Liver (tissue), 9 donors: Measurements from ENCODE around the gene ACSS1. TPM values are rescaled to one million over a fixed set of nuclear protein-coding genes. Genes with fewer than 3 reads are reported as not detected.

ENCODE experiments used
- DNase-seq: peaks from one replicate; pipeline ENCODE4 v3.0.0-alpha.2; 2017; ENCODE audit warnings: low spot score
- H3K27ac ChIP-seq, 2 donors: one replicate each; pipeline ENCODE4 v1.7.0; 2013; ENCODE audit warnings: inconsistent platforms in 2 of 2, low read length in 2 of 2, control low read depth in 1 of 2, low read depth in 1 of 2, mild to moderate bottlenecking in 1 of 2
- H3K27me3 ChIP-seq, 4 donors: one replicate each; pipeline versions ENCODE4 v1.6.1 to v1.7.0; 2013; ENCODE audit warnings: low read length in 3 of 4, inconsistent platforms in 1 of 4, mild to moderate bottlenecking in 1 of 4, moderate library complexity in 1 of 4; ENCODE audit not compliant: control insufficient read depth in 4 of 4, insufficient read depth in 4 of 4
- H3K36me3 ChIP-seq, 4 donors: one replicate each; pipeline versions ENCODE4 v1.6.1 to v1.7.0; 2013; ENCODE audit warnings: low read length in 3 of 4, mild to moderate bottlenecking in 3 of 4, low read depth in 1 of 4, moderate library complexity in 1 of 4; ENCODE audit not compliant: control insufficient read depth in 4 of 4, insufficient read depth in 3 of 4
- H3K4me1 ChIP-seq, 4 donors: one replicate each; pipeline versions ENCODE4 v1.6.1 to v1.7.0; 2013; ENCODE audit warnings: low read length in 3 of 4, mild to moderate bottlenecking in 3 of 4, moderate library complexity in 1 of 4; ENCODE audit not compliant: control insufficient read depth in 4 of 4, insufficient read depth in 4 of 4
- H3K4me3 ChIP-seq, 3 donors: one replicate each; pipeline versions ENCODE4 v1.6.1 to v1.7.0; 2013; ENCODE audit warnings: low read length in 3 of 3, control low read depth in 1 of 3, low read depth in 1 of 3, mild to moderate bottlenecking in 1 of 3
- H3K9ac ChIP-seq, 2 donors: one replicate each; pipeline ENCODE4 v1.7.0; 2013; ENCODE audit warnings: low read length in 2 of 2, mild to moderate bottlenecking in 2 of 2, moderate library complexity in 2 of 2, control low read depth in 1 of 2, low read depth in 1 of 2
- H3K9me3 ChIP-seq, 4 donors: one replicate each; pipeline versions ENCODE4 v1.6.1 to v1.7.0; 2013; ENCODE audit warnings: low read length in 3 of 4; ENCODE audit not compliant: control insufficient read depth in 4 of 4
- EGR1 ChIP-seq, 2 donors: IDR thresholded peaks; 2 replicates each; pipeline ENCODE4 v1.6.1; 2016 to 2018; ENCODE audit warnings: antibody characterized with exemption in 2 of 2, low read depth in 2 of 2
- FOXA1 ChIP-seq: IDR thresholded peaks from 2 replicates; pipeline ENCODE4 v1.6.1; 2016; ENCODE audit warnings: antibody characterized with exemption
- FOXA2 ChIP-seq: IDR thresholded peaks from 2 replicates; pipeline ENCODE4 v1.6.1; 2016; ENCODE audit warnings: antibody characterized with exemption
- GABPA ChIP-seq, 2 donors: IDR thresholded peaks in 1 of 2; conservative IDR thresholded peaks in 1 of 2; 2 replicates each; pipeline ENCODE4 v1.6.1; 2016; ENCODE audit warnings: antibody characterized with exemption in 2 of 2, mild to moderate bottlenecking in 1 of 2, moderate library complexity in 1 of 2
- HNF4A ChIP-seq, 2 donors: conservative IDR thresholded peaks; 2 replicates each; pipeline ENCODE4 v1.6.1; 2016; ENCODE audit warnings: antibody characterized with exemption in 2 of 2, mild to moderate bottlenecking in 2 of 2
- JUND ChIP-seq, 2 donors: IDR thresholded peaks; 2 replicates each; pipeline ENCODE4 v1.6.1; 2016; ENCODE audit warnings: antibody characterized with exemption in 2 of 2
- NR2F2 ChIP-seq: IDR thresholded peaks from 2 replicates; pipeline ENCODE4 v1.6.1; 2016; ENCODE audit warnings: antibody characterized with exemption
- RAD21 ChIP-seq, 2 donors: IDR thresholded peaks; 2 replicates each; pipeline ENCODE4 v1.6.1; 2016; ENCODE audit warnings: antibody characterized with exemption in 2 of 2, mild to moderate bottlenecking in 2 of 2
- RXRA ChIP-seq, 2 donors: IDR thresholded peaks; 2 replicates each; pipeline ENCODE4 v1.6.1; 2017 to 2018; ENCODE audit warnings: antibody characterized with exemption in 2 of 2, mild to moderate bottlenecking in 1 of 2
- TAF1 ChIP-seq: conservative IDR thresholded peaks from 2 replicates; pipeline ENCODE4 v1.6.1; 2016; ENCODE audit warnings: antibody characterized with exemption, mild to moderate bottlenecking
- YY1 ChIP-seq: IDR thresholded peaks from 2 replicates; pipeline ENCODE4 v1.6.1; 2016; ENCODE audit warnings: antibody characterized with exemption, mild to moderate bottlenecking
- WGBS: extraction: QIAGEN DNeasy Blood & Tissue Kit; methylation state at CpG from one replicate; pipeline ENCODE4 v1.1.7; 2013; 5-methylcytosine and 5-hydroxymethylcytosine counted together
- polyA plus RNA-seq, 2 donors: library from polyadenylated mRNA; stranded (reverse) in 1 of 2; unstranded in 1 of 2; fragments of 200-250 nt in 1 of 2; fragments of >200 nt in 1 of 2; fragmentation: Nextera tagmentation in 1 of 2; extraction: Ambion mirVana in 1 of 2; gene quantifications; one replicate each; pipeline versions ENCODE4 v1.2.1 to v1.2.3, GENCODE V29; 2013 to 2015
- total RNA-seq, 2 donors: library from RNA; depleted of rRNA; stranded (reverse); fragments of >200 nt; gene quantifications; one replicate each; pipeline ENCODE4 v1.2.3, GENCODE V29; 2014
- TF ChIP-seq, protein P1 (sequence below): IDR thresholded peaks from 2 replicates; pipeline ENCODE4 v1.6.1; 2016; ENCODE audit warnings: antibody characterized with exemption
- TF ChIP-seq, protein P2 (sequence below): fragments of 150-350 bp; IDR thresholded peaks from 2 replicates; pipeline ENCODE4 v1.5.1; 2017; ENCODE audit warnings: improper control_type of control experiment, low read depth, low read length; ENCODE audit not compliant: missing input control
- TF ChIP-seq, protein P3 (sequence below): IDR thresholded peaks from 2 replicates; pipeline ENCODE4 v1.6.1; 2016; ENCODE audit warnings: antibody characterized with exemption
- TF ChIP-seq, protein P4 (sequence below): IDR thresholded peaks from 2 replicates; pipeline ENCODE4 v1.6.1; 2016; ENCODE audit warnings: antibody characterized with exemption
- donor health status: healthy.
- donor health status: healthy.
- donor health status: healthy.
- donor health status: healthy.
- donor health status: healthy.

Gene ACSS1
- total and polyA plus RNA-seq, 4 donors: 5.3 to 87.5 (median 22.1) TPM

DNA sequence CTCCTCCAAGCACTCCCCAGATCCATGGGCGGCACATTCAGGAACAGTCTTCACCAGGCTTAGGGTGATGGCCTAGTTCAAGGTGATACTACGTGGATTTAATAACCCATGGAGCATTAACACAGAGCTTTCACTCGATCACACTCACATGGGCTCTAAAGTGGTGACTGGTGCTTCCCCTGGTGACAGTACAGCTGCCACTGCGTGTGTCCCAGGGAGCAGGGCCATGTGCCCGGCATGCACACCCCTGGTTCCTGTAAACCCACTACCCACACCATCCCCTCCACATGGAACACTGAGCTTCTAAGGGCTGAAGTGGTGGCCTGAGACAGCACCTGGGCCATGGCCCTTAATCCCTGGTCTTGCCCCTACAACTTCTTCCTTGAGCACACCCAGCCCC lies 37.6 kb downstream of the ACSS1 start:
- Histone ChIP-seq H3K9ac (no peak overlapping the region), H3K4me1 (peaks cover 0 to 8% (median 2%) of the 10 kb centered on the region in 4 donors), H3K36me3 (no peaks in the 10 kb centered on the region), H3K27me3 (no peaks in the 10 kb centered on the region), H3K27ac (no peak overlapping the region), H3K9me3 (no peaks in the 10 kb centered on the region), H3K4me3 (no peak overlapping the region)
- no peak for DNase-seq
- 97% methylated on average over 5 of the region's 5 CpGs for WGBS
- no peak for TF ChIP-seq YY1
- TF ChIP-seq RAD21 (IDR thresholded peaks at IDR 0.05): no peak
- TF ChIP-seq HNF4A (conservative IDR thresholded peaks at IDR 0.05): no peak
- TF ChIP-seq, protein P1, sequence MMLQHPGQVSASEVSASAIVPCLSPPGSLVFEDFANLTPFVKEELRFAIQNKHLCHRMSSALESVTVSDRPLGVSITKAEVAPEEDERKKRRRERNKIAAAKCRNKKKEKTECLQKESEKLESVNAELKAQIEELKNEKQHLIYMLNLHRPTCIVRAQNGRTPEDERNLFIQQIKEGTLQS: no peak
- no peak for TF ChIP-seq TAF1
- TF ChIP-seq, protein P2, sequence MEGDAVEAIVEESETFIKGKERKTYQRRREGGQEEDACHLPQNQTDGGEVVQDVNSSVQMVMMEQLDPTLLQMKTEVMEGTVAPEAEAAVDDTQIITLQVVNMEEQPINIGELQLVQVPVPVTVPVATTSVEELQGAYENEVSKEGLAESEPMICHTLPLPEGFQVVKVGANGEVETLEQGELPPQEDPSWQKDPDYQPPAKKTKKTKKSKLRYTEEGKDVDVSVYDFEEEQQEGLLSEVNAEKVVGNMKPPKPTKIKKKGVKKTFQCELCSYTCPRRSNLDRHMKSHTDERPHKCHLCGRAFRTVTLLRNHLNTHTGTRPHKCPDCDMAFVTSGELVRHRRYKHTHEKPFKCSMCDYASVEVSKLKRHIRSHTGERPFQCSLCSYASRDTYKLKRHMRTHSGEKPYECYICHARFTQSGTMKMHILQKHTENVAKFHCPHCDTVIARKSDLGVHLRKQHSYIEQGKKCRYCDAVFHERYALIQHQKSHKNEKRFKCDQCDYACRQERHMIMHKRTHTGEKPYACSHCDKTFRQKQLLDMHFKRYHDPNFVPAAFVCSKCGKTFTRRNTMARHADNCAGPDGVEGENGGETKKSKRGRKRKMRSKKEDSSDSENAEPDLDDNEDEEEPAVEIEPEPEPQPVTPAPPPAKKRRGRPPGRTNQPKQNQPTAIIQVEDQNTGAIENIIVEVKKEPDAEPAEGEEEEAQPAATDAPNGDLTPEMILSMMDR: no peak
- no peak for TF ChIP-seq NR2F2
- TF ChIP-seq, protein P3, sequence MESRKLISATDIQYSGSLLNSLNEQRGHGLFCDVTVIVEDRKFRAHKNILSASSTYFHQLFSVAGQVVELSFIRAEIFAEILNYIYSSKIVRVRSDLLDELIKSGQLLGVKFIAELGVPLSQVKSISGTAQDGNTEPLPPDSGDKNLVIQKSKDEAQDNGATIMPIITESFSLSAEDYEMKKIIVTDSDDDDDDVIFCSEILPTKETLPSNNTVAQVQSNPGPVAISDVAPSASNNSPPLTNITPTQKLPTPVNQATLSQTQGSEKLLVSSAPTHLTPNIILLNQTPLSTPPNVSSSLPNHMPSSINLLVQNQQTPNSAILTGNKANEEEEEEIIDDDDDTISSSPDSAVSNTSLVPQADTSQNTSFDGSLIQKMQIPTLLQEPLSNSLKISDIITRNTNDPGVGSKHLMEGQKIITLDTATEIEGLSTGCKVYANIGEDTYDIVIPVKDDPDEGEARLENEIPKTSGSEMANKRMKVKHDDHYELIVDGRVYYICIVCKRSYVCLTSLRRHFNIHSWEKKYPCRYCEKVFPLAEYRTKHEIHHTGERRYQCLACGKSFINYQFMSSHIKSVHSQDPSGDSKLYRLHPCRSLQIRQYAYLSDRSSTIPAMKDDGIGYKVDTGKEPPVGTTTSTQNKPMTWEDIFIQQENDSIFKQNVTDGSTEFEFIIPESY: no peak
- no peak for TF ChIP-seq GABPA (IDR thresholded peaks at IDR 0.05 in 1 of 2, conservative IDR thresholded peaks at IDR 0.05 in 1 of 2)
- no peak for TF ChIP-seq JUND (IDR thresholded peaks at IDR 0.05)
- no peak for TF ChIP-seq RXRA (IDR thresholded peaks at IDR 0.05)
- TF ChIP-seq EGR1 (IDR thresholded peaks at IDR 0.05; ENCODE audit: low read depth in 2 of 2): no peak
- TF ChIP-seq, protein P4, sequence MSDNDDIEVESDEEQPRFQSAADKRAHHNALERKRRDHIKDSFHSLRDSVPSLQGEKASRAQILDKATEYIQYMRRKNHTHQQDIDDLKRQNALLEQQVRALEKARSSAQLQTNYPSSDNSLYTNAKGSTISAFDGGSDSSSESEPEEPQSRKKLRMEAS: no peak

DNA sequence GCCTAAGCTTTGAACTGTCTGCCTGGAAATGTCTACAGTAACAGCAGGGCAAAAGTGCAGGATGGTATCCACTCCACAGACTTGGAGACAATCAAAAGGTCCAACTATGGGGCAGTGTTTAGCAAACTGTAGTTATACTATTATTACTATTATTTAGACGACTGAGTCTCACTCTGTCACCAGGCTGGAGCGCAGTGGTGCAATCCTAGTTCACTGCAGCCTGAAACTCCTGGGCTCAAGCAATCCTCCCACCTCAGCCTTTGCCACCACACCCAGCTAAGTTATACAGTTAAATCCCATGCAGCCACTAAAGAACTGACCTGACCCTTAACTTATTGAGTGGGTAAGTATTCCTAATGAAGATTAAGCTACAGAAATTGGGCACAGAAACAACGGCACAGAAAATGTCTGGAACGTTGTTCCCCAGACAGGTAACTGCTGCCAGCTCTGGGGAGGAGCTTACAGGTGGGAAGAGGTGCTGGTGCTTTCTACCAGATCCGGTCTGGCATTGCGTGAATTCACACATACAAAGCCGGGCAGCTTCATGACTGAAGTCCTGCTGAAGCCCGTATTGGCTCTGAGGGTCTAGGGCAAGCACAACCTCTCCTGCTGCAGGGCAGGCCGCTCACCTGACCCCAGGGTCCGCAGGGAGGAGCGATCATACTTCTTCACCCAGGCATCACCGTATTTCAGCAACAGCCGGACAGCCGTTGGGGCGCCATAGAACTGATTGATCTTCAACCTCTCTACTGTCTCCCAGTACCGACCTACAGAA lies 38.4 kb downstream of the ACSS1 start:
- H3K4me1 ChIP-seq: peaks cover 0 to 8% (median 2%) of the 10 kb centered on the region in 4 donors
- DNase-seq: no peak
- no peaks in the 10 kb centered on the region for H3K9me3 ChIP-seq
- H3K27me3 ChIP-seq: no peaks in the 10 kb centered on the region
- 94% methylated on average over 16 of the region's 16 CpGs for WGBS
- no peak overlapping the region for H3K4me3 ChIP-seq
- H3K36me3 ChIP-seq: no peaks in the 10 kb centered on the region
- H3K9ac ChIP-seq: no peak overlapping the region
- no peak overlapping the region for H3K27ac ChIP-seq
- TF ChIP-seq HNF4A (conservative IDR thresholded peaks at IDR 0.05) (peak in 1 of 2 donors; percentile 27), TAF1 (no peak)

DNA sequence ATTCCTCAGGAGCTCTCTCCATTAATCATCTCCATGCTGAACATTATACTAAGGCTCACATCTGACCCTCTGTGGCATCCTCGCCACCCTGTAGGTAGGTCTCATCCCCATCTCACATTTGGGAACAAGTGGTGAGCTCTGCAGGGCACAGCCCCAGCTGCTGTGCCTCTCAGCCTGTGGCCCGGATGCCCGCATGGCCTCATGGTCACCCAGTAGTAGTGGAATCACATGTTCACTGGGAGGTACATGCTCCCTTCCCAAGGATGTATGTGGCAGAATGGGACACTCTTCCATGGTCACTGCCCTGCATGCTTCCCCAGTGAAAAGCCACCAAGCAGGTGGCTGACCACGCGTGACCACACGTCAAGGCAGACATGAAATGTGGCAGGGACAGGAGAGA lies 39.1 kb downstream of the ACSS1 start:
- H3K9me3 ChIP-seq: no peaks in the 10 kb centered on the region
- no peaks in the 10 kb centered on the region for H3K36me3 ChIP-seq
- H3K27me3 ChIP-seq: no peaks in the 10 kb centered on the region
- no peak for DNase-seq
- H3K9ac ChIP-seq: no peak overlapping the region
- no peak overlapping the region for H3K27ac ChIP-seq
- H3K4me1 ChIP-seq: peaks cover 0 to 8% (median 2%) of the 10 kb centered on the region in 4 donors
- WGBS: 97% methylated on average over 6 of the region's 6 CpGs
- H3K4me3 ChIP-seq: no peak overlapping the region
- TF ChIP-seq TAF1 (no peak), EGR1 (IDR thresholded peaks at IDR 0.05; ENCODE audit: low read depth in 2 of 2) (no peak), GABPA (IDR thresholded peaks at IDR 0.05 in 1 of 2, conservative IDR thresholded peaks at IDR 0.05 in 1 of 2) (no peak), RAD21 (IDR thresholded peaks at IDR 0.05) (no peak), JUND (IDR thresholded peaks at IDR 0.05) (no peak), YY1 (no peak), HNF4A (conservative IDR thresholded peaks at IDR 0.05) (no peak), RXRA (IDR thresholded peaks at IDR 0.05) (no peak), FOXA2 (no peak), FOXA1 (no peak)
- TF ChIP-seq, protein P1: no peak
- TF ChIP-seq, protein P3: no peak
- TF ChIP-seq, protein P2: no peak
- TF ChIP-seq, protein P4: no peak
